NCI-H345 treated with DMSO at 0.1 percent for 48 hours (cell line): Measurements from ENCODE around the gene SRPK1.
A peak's percentile ranks its signal among the peaks of the same experiment; 100 is the strongest.
"Not testable (repeated sequence)": the region's sequence is repeated elsewhere in the genome, so short reads cannot be mapped to it uniquely, and the experiment has no call there.

Experiments used
- DNase-seq: peaks from one replicate; lab custom pipeline; 2025; ENCODE audit not compliant: unreplicated experiment; lab: John Stamatoyannopoulos, UW

SRPK1 gene

GRCh38 chr6:35931873-35932272 lies 11.0 kb upstream of the SRPK1 start:
- not testable (repeated sequence) for DNase-seq

GRCh38 chr6:35931120-35931561 lies 10.2 kb upstream of the SRPK1 start:
- peak; percentile 18 for DNase-seq

GRCh38 chr6:35929601-35930000 lies 8.7 kb upstream of the SRPK1 start:
- no peak for DNase-seq

GRCh38 chr6:35926509-35927215 lies 5.8 kb upstream of the SRPK1 start:
- no peak for DNase-seq

DNA sequence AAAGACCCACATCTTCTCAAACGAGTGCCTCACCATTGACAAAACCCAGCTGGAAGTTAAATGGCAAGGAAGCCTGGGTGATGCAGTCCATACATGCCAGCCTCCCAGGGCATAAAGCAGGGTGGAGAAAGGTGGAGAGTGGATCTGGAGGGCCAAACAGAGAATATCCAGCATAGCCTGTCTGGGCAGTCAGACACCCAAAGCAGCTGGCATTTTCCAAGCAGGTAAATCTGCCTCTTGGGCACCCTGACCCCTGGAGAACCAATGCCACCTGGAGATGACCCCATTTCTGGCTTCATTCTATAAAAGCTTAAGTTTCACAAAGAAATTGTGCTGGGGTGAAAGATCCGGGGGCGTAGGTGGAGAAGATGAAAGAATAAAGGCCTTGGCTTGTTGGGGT lies 5.1 kb upstream of the SRPK1 start:
- no peak for DNase-seq

DNA sequence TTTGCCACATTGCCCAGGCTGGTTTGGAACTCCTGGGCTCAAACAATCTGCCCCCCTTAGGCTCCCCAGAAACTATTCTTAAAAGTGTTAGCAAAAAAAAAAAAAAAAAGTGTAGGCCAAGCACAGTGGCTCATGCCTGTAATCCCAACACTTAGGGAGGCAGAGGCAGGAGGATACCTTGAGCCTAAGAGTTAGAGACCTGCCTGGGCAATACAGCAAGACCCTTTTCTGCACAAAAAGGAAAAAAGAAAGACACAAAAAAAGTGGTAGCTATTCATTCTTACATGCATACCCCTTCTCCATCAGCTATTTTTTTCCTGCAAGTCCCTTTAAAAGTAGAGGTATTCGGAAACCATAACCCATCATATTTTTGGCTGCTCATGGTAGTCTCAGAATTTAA lies 3.2 kb upstream of the SRPK1 start:
- no peak for DNase-seq

DNA sequence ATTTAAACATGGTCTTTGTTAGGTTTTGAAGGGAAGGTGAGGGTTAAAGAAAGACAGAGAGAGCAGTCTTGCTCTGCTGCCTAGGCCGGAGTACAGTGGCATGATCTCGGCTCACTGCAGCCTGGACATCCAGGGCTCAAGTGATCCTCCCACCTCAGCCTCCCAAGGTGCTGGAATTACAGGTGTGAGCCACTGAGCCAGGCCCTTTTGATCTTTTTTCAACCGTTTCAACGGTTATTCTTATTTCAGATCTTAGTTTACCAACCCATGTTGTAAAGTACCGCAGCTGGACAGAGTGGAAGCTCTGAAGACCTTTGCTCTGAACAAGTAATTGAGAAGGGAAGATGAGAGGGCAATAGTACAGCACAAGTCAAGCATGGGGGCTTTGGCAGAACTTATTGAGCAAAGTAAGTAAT lies 1.2 kb upstream of the SRPK1 start:
- no peak for DNase-seq

GRCh38 chr6:35919827-35920751 lies 809 bp downstream of the SRPK1 start:
- no peak for DNase-seq

DNA sequence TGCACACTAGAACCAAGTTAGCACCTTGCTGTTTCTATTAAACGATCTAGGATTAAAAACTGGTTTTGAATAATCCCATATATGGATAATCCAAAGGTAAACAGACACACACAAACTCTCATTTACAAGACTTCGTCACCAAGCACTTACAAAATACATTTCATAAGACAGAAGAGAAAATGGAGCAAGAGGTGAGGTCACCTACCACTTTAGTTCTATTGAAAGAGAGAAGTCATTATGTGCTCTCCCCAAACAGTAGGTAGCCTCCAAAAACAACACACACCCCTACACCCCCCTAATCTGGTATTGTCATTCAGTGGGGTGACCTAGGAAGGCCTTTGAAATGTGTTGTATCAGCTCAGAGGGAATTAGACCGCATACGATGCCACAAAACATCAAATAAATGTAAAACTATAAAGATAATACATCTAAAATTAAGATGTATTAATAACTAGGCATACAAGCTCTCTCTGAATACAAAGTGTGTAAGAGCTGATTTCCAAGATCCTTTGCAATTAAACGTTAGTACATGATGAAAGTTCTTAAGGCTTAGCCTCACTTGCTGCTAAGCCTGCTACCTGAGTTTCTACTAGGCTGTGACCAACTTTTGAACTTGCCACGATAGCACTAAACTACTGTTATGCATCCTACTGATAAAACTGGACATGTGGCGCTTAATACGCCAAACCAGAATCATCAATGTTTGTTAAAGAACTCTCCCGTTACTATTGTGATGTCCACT lies 1.6 kb downstream of the SRPK1 start:
- no peak for DNase-seq

- not testable (repeated sequence) for DNase-seq
Observed at GRCh38 chr6:35916893-35917292, 4.0 kb downstream of the SRPK1 start.

DNA sequence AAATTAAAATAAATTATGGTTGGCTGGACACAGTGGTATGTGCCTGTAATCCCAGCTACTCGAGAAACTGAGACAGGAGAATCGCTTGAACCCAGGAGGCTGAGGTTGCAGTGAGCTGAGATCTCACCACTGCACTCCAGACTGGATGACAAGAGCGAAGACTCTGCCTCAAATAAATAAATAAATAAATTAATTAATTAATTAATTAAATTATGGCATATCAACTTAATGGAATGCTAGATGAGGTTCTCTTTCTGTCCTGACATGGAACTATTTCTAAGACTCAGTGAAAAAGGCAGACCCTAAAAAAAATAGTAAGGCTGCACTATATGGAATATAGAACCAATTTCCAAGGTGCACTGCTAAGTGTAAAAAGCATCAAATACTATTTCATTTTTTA lies 4.8 kb downstream of the SRPK1 start:
- no peak for DNase-seq

DNA sequence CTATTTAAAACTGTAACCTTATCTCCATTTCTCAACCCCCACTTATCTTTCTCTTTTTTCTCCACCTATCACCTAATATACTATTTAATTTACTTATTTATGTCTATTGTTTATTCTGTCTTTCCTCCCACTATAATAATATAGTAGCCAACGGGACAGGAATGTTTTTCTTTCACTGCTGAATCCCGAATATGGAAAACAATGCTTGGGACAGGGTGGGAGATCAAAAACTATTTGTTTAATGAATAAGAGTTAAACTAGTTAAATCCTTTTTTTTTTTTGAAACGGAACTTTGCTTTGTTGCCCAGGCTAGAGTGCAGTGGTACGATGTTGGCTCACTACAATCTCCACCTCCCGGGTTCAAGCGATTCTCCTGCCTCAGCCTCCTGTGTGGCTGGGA lies 6.4 kb downstream of the SRPK1 start:
- no peak for DNase-seq

- no peak for DNase-seq
Observed at GRCh38 chr6:35911871-35912653, 8.8 kb downstream of the SRPK1 start.

DNA sequence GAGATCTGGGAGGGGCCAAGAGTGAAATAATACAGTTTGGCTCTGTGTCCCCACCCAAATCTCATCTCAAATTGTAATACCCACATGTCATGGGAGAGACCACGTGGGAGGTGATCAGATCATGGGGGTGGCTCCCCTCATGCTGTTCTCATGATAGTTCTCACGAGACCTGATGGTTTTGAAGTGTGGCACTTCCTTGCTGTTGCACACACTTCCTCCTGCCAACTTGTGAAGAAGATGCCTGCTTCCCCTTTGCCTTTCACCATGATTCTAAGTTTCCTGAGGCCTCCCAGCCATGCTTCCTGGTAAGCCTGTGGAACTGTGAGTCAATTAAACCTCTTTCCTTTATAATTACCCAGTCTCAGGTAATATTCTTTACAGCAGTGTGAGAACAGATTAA lies 11.3 kb downstream of the SRPK1 start:
- not testable (repeated sequence) for DNase-seq

DNA sequence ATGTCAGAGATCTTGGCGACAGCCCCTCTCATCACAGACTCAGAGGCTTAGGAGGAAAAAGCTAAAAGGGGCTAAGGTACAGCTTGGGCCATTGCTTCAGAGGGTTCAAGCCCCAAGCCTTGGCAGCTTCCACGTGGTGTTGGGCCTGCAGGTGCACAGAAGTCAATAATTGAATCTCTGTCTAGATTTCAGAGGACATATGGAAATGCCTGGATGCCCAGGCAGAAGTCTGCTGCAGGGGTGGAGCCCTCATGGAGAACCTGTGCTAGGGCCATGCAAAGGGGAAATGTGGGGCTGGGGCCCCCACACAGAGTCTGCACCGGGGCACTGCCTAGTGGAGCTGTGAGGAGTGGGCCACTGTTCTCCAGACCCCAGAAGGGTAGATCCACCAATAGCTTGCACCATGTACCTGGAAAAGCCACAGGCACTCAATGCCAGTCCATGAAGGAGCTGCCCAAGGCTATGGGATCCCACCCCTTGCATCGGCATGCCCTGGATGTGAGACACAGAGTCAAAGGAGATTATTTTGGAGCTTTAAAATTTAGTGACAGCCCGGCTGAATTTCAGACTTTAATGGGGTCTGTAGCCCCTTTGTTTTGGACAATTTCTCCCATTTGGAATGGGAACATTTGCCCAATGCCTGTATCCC lies 12.0 kb downstream of the SRPK1 start:
- not testable (repeated sequence) for DNase-seq

DNA sequence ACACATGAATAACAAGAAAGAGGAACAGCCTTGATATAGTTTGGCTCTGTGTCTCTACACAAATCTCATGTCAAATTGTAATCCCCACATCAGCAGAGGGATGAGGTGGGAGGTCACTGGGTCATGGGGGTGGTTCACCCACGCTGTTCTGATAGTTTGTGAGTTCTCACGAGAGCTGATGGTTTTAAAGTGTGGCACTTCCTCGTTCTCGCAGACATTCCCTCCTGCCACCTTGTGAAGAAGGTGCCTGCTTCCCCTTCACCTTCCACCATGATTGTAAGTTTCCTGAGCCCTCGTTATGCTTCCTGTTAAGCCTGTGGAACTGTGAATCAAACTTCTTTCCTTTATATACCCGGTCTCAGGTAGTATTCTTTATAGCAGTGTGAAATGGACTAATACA lies 13.1 kb downstream of the SRPK1 start:
- no peak for DNase-seq

DNA sequence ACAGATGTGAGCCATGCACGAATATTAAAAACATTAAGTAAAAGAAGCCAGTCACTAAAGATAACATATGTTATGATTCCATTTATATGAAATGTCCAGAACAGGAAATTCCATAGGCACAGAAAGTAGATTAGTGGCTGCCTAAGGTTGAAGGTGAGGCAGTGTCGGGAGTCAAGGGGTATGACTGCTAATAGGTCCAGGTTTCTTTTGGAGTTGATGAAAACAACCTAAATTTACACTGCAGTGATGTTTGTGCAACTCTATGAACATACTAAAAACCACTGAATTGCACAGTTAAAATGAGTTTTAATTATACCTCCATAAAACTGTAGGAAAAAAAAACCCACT lies 14.4 kb downstream of the SRPK1 start:
- DNase-seq = no peak

DNA sequence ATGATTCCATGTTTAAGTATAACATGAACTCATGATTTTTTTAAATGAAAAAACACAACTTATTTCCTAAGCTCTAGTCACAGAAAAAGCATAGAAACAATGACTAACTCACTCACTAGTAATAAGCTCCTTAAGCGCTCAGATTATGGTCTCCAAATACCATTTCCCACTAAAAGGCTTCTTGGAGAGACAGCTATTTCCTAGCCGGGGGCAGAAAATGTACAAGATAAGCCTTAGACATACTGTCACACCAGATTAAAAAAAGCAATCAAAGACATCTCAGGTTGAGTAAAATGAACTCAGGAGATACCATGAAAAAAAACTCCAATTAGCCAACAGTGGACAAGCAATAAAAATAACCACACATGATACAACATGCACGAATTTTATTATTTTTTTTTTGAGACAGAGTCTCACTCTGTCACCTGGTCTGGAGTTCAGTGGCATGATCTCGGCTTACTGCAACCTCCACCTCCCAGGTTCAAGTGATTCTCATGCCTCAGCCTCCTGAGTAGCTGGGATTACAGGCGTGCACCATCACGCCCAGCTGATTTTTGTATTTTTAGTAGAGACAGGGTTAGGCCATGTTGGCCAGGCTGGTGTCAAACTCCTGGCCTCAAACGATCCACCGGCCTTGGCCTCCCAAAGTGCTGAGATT lies 14.9 kb downstream of the SRPK1 start:
- DNase-seq = no peak

GRCh38 chr6:35905141-35905785 lies 15.6 kb downstream of the SRPK1 start:
- DNase-seq = no peak
